GM10266 (cell line): ENCODE measurements around the gene TEAD1.

Source experiments
- DNase-seq: peaks from one replicate; pipeline ENCODE4 v3.0.0; 2012; ENCODE audit errors: extremely low spot score
- CTCF ChIP-seq: IDR thresholded peaks from 2 replicates; pipeline ENCODE4 v1.5.1; 2012; ENCODE audit warnings: mild to moderate bottlenecking, low read depth; ENCODE audit not compliant: control insufficient read depth, insufficient read depth; ENCODE audit errors: missing control alignments

The TEAD1 gene

GRCh38 chr11:12834630-12835029 is 160.4 kb downstream of the TEAD1 start:
- DNase-seq = no peak
- TF ChIP-seq CTCF = no peak

GRCh38 chr11:12835286-12835685 is 161.1 kb downstream of the TEAD1 start:
- no peak for DNase-seq
- TF ChIP-seq CTCF = no peak

DNA sequence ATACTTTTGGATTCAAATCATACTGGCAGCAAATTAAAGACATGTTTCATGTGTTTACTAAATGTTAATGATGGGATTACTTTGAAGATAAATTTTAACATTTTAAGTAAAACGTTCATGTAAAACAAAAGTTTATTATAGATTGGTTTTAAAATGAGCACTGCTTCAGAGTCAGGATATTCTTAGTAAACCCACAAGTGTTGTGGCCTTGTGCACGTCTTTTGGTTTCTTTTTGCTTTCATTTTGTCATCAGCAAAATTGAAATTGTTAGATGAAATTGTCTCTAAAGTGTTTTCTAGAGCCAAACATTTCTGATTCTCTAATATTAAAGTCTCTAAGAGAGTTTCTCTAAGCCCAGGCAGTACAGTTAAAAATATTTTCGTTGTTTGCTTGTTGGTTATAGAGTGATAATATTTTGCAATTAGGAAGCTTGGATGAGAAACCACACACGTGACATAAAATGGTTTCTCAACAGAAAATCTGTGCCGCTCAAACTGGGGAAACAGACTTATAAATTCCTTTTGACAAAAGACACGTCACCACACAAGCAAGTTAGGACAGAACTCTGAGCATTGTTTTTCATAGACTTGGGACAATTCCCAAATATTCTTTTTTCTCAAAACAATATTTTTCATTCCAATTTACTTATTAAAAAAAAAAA is 164.4 kb downstream of the TEAD1 start:
- no peak for TF ChIP-seq CTCF
- no peak for DNase-seq

GRCh38 chr11:12840871-12841660 is 166.8 kb downstream of the TEAD1 start:
- no peak for TF ChIP-seq CTCF
- no peak for DNase-seq

DNA sequence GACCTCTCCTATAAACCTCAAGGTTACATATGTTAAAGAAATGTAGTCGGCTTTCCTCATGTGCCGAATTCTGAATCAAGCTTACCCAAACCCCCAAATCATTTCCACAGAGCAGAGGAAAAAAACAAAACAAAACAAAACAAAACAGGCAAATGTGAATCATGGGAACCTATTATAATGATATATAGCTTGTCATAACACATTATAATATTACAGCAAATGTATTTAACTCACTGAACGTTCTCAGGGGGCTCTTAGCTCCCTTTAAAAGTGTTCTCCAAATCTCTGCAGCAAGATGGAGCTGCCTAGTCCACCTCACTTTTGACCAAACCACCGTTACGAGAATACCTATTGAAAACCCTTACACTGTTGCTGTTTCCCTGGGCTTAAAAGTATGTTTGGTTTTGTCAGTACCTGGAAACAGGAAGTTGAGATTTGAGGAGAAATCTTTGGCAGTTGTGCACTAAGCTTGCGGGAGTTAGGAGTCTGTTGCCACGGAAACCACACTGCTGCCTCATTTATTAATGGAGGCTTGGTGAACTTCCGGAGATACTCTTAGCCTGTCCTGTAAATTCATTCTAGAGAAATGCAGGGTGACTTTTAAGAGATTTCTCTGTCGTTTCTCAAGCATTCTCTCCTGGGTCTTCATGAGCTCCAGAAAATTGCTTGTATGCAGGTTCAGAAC is 167.9 kb downstream of the TEAD1 start:
- no peak for DNase-seq
- TF ChIP-seq CTCF = no peak

GRCh38 chr11:12842933-12843636 is 168.9 kb downstream of the TEAD1 start:
- DNase-seq = no peak
- no peak for TF ChIP-seq CTCF

DNA sequence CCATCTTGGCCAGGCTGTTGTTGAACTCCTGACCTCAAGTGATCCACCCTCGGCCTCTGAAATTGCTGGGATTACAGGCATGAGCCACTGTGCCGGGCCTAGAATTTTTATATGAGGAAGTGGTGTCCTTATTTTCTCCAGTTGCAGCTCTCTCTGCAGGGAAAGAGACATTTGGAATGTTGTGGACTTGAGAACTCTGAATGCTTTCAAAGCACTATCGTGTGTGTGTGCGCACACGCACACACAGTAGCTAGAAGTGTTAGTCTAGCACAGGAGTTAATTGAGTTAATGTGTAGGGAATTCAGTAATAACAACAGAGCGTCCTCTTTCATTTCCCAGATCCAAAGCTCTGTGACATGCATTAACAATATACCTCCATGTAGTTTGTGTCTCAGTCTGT is 170.9 kb downstream of the TEAD1 start:
- DNase-seq = no peak
- no peak for TF ChIP-seq CTCF
